CD4-positive, alpha-beta T cell treated with Interleukin-12 subunit alpha and Interleukin-12 subunit beta, for 1 hour (primary cell): Measurements from ENCODE around the gene TNS3.
"Not testable (repeated sequence)": the region's sequence is repeated elsewhere in the genome, so short reads cannot be mapped to it uniquely, and the experiment has no call there.

Source experiments
- DNase-seq: peaks from one replicate; pipeline ENCODE4 v3.0.0-alpha.2; 2020

Gene TNS3

DNA sequence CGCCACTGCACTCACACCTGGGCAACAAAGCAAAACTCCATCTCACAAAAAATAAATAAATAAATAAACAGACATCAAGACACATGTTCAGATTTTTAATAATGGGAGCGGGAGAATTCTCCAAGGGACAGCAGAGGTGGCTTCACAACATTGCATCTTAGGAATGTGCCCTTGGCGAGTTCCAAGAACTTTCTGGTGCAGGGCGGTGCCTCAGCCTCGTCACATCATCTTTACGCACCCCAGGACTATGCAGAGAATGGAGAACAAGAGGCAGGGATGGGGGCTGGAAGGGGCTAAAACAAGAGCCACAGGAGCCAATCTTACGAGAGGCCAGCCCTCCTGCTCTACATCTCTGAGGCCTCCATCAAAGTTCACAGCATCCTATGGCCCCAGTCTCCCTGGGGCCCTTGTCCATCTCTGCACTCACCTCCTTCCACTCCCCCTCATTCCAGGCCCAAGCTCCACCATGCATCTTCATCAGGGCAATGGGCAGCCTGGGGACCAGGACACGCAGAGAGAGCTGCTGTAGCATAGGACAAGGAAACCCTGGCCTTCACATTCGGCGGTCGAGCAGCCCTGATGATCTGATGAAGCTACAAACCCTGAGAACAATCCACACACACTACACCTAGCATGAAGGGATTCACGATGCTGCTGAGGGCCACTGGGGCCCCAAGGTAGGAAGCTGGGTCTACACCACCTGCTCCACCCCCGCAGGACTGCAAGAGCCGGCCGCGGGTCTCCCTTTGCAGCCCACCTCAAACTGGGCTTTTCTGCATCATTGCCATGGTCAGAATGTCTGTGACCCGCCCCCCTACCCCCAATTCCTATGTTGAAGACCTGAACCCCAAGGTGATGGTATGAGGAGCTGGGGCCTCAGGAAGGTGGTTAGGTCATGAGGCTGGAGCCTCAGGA lies 22.3 kb downstream of the TNS3 start:
- no peak for DNase-seq

DNA sequence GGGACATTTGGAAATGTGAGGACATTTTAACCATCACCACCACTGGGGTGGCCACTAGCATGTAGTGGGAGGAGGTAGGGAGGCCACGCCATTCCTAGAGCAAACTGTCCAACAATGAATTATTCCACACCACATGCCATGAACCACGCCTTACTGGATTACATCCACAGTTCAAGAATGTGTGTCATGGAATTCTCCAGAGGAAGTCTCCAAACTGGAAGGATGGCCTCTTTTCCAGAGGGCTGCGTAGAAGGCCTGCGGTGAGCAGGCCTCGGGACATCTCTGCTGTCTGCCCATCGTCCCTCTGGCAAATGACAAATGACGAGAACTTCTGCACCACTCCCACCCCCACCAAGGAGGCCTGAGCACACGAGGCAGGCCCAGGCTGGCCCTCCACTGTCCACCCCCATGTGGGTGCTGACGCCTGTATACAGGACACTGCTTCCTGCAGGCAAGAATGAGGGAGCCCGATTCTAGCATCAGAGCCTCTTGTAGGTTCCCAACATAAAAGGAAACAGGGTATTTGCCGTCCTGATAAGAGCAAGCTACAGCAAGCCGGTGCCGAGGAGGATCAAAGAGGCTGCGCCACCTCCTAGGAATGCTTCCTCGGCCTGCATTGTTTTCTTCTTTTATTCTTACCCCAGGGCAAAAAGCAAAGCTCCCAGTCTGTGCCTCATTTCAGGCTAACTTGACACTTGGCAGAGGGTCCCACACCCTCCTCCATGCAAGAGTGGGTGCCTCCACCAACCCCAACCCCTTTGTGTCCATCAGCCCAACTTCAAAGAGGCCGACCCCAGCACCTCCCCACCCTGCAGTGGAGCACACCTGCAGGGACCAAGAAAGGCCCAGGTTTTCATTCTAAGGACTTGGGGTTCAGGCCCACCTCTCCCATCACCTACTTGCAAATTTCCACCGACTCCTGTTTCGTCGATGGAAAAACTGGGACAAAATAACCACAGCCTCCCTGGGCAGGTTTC lies 23.9 kb downstream of the TNS3 start:
- no peak for DNase-seq

DNA sequence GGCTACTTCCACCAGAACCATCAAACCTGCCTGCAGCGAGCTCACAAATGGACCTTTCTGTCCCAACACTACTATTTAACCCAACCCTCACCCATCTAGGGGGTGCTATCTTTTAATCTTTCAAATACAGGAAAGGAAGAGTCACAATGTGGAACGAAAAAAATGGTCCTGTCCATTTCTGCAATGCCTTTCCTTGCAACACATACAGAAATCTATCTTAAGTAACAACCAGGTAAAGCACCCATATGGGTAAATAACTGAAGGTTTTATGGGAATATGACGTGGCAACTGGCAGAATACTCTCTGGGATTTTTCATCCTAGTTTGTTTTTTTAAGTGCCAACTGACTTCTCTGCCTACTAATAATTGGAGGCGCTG lies 24.6 kb downstream of the TNS3 start:
- DNase-seq = no peak

DNA sequence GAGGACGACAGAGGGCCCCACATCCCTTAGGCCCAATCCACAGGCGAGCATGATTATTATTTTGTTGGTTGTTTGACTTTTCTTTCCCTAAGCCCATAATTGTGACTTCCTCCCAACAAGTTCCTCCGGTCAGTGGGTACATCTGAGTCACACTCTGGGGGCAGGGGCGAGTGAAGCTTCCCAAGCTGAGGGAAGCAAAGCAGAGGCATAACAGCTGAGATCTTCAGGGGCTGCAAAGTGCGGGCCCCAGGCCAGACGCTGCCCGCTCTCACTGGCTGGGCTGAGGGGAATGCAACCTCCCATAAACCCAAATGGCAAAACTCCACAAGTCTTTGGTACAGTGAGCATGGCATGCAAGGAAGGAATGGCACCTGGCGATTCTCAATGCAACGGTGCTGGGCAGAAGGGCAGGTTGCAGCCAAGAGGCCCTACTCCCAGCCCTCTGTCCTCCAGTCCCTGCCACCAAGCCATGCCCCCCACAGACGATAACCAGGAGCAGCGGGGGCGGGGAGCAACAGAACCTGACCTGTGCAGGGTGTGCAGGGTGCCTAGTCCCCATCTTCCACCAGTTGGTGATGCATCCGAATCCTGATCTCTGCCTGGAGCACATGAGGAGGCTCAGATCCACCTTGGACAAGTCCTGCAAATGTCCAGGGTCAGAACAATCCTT lies 25.3 kb downstream of the TNS3 start:
- DNase-seq = no peak

DNA sequence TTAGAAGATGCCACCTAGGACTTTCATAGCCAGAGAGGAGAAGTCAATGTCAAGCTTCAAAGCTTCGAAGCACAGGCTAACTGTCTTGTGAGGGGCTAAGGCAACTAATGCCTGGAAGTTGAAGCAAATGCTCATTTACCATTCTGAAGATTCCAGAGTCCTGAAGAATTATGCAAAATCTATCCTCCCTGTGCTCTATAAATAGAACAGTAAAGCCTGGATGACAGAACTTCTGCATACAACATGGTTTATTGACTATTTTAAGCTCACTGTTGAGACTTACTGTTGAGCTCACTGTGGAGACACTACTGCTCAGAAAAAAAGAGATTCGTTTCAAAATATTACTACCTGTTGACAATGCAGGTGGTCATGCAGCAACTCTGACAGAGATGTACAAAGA lies 28.6 kb downstream of the TNS3 start:
- DNase-seq = no peak

DNA sequence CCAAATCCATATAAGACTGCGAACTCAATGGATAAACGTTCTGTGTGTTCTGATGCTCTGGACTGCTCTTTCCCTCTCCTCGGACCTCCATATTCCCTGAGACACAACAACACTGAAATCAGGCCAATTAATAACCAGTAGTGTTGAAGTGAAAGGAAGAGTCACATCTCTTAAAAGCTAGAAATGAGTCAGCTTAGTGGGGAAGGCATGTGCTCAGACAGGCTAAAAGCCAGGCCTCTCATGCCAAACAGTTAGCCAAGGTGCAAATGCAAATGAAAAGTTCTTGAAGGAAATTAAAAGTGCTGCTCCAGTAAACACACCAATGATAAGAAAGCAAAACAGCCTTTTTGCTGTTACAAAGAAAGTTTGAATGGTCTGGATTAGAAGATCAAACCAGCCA lies 29.3 kb downstream of the TNS3 start:
- no peak for DNase-seq

DNA sequence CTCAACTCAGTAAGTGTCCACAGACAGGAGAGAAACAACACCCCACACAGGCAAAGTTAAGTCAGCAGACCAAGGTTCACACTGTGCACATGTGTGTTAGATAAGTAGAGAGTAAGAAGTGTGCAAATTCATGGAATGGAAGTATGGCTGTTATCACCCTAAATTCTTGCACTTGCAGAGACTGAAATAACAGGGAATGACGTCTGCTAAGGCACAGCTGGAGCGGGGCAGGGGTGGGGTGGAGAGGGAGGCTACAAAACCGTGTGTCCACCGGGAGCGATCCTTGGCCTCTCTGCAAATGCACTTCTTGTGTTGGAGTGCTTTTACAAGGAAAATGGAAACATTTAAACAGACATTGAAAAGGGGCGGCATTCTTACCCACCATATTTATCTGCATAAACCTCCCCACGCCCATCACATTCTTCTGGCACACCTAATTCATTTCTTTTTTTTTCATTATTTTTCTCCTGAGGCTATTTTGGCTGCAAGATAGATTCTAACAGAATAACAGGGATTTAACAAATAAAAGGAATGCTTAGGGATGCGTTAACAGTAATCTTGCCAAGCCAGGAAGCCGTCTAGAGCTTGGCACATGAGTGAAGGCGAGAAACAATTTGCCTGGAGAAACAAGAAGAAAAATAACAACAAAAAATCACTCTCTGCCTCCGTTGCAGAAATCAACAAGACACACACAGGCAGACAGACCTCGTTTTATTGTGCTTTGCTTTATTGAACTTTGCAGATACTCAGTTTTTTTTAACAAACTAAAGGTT lies 30.1 kb downstream of the TNS3 start:
- no peak for DNase-seq

DNA sequence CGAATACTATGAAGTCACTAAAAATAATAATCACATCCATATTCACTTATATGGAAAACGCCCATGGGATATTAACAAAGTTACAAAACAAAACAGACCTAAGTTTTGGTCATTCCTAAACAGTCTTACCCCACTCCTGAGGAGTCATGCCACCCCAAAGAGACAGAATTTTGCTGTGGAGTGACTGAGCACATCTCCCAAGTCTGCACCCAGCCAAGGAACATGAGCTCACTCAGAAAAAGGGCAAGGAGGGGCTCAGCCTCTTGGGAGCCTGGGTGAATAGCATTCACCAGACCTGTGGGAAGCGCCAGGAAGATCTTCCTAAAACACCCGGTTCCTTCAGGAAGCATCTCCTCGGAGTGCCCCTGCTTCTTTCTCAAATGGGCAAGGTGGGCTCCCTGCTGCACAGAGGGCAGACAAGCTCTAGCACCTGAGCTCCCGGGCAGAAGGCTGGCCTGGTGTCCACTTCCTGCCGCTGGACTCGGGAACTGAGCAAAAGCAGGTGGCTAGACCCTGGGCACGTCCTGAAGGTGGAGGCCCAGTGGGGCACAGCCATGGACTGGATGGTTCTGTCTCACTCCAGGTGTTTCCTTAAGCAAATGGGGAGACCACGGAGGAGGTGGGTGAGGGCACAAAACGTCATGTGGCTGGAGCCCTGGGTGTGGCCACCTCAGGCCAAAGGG lies 31.0 kb downstream of the TNS3 start:
- no peak for DNase-seq

DNA sequence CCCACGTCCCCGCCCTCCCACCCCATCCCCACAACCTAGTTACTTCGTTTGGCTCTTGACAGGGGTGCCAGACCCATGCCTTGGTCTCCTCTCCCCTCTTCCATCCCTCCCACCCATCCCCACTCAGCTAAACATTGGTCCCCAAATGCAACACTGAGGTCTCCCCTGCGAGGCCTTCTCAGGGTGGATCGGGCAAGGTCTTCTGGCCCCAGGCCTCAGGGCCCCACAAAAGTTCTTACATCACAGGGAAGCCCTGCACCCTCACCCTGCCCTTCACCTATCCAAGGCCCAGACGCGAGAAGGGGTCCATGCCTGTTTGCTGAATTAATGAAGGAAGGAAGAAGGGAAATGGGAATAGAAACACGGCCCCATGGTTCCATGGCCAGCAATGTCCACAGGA lies 32.0 kb downstream of the TNS3 start:
- no peak for DNase-seq

DNA sequence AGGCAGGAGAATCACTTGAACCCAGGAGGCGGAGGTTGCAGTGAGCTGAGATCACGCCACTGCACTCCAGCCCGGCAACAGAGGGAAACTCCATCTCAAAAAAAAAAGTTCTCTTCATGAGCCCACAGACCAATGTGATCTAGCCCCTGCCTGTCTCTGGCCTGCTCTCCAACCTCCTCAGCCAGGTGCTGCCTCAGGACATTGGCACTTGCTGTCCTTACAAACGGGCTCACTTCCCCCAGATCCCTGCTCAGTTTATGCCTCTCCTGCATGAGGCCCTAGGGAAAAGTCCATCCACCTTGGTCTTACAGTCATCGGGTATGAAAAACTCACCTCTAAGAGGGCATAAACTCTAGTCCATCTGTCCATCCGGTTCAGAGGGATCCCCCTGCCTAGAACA lies 32.5 kb downstream of the TNS3 start:
- no peak for DNase-seq

DNA sequence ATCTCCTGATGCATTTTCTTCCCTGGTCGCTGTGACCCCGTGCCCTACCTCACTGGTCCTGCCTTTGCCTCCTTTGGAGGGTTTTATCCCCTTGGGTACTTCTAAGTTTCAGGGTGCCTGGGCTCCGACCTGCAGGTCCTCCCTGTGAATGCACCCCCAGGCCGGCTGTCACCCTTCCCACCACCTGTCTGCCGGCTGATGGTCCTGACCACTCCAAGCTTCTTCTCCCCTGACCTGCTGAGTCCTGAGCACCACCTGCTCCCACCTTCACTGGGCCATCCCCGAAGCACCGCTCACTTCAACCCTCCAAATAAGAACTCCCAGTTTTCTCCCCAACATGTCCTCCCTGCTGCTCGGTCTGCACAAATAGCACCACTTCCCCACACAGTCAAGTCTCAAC lies 33.4 kb downstream of the TNS3 start:
- DNase-seq = no peak

DNA sequence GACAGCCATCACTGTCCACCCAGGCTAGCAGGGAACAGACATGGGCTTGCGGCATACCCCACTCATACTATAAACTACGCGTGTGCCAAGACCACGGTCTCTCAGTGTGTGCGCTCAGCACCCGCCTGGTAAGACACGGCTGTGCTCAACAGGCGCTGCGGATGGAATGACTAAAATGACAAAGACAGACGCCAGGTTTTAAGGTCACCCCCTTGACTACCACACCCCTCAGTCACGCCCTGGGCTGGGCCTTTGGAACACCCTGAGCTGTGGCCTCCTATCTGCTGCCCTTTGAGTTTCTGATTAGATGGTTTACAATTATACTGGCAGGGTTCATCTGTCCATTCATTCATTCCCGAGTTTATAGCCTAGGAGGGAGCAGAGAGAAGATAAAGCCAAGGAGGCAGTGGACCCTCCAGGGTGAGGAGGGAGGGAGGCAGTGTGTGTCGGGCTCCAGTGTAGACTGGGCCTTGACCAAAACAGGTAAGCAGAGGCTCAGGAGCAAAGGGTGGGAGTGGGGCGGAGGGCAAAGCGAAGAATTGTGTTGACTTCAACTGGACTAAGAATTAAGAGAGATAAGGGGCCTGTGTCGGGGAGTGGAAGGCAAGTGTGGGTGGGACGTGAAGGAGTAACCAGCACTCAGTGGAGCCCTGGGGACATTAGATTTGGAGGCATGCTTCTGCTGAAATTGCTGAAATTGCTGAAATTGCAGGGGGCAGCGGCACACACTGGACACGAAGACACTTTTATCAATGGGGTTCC lies 35.0 kb downstream of the TNS3 start:
- no peak for DNase-seq

DNA sequence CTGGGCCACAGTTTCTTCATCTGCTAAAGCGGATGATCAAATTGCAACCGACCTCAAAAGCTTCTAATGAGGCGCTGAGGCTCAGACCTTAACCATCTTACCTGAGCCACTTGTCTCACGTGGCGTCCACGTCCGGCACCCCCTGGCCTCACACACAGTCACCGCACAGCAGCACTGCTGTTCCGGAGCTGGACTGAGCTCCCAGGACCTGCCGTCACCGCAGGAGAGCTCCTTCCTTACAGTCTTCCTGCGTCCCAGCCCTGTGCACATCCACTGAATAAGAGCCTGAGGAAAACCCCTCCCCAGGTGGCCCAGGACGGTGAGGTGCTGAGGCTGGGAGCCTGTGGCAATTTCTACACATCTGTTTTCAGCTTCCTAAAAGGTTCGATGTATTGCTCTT lies 35.7 kb downstream of the TNS3 start:
- DNase-seq = no peak

DNA sequence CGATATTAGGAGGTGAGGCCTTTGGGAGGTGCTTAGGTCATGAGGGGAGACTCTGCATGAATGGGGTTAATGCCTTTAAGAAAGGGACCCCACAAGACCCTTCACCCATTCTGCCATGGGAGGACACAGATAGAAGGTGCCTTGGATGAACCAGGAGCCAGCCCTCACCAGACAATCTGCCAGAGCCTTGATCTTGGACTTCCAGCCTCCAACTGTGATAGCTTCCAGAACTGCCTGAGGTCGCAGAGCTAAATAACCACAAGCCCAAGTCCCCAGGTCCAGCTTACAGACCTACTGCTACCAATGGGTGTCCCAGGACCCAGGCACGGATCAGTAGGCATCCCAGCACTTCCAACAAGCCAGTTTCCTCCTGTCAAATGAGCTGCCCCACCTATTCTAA lies 37.5 kb downstream of the TNS3 start:
- DNase-seq = no peak

DNA sequence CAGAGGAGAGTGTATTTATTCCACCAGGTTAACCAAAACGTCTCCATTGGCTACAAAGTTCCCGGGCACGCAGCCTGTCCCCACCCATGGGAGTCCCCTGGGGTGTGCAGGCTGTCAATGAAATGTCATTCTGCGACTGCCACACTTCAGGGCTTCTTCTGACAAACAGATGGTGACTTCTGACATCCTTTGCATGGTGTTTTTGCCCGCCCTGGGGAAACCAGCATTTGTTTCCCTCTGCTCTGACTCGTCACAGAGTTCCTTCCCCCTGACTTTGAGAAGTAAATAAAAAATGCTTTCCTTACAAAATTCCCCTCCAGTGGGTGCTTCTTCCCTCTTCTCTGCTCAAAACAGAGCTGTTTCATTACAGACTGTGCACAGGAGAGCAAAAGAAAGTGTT lies 38.2 kb downstream of the TNS3 start:
- no peak for DNase-seq

DNA sequence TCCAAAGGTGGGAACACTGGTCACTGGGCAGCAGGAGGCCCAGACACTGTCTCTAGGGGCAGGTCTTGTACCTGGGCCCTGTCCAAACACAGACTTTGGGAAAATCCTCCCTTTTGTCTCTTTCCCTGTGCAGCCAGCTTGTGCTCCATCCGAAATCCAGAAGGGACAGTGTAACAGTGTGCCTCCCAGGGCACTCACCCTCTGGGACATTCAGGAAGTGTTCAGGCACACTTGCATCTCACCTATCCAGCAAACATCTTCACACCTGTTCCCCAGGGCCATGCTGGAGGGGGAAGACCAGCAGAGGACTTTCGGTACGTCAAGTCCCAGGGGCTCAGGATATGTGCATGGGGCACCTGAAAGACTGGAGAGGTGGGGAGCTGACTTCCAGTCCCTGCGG lies 38.9 kb downstream of the TNS3 start:
- no peak for DNase-seq

DNA sequence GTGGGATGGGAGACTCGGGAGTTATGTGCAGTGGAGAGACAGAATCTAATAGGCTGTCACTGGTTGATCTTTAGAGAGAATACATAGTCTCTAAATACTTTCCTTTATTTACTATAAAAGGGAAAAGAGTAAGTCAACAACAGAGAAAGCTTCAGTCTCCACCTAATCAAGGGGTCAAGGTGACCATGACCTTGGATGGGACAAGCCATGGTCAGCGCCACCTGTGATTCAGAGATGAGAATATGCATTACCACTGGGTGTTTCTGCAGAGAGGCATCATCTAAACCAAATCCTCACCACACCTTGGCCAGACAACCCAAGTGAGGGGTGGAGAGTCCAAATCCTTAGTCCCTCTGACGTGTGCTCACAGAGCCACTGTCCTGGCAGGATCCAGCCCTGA lies 39.9 kb downstream of the TNS3 start:
- DNase-seq = no peak

DNA sequence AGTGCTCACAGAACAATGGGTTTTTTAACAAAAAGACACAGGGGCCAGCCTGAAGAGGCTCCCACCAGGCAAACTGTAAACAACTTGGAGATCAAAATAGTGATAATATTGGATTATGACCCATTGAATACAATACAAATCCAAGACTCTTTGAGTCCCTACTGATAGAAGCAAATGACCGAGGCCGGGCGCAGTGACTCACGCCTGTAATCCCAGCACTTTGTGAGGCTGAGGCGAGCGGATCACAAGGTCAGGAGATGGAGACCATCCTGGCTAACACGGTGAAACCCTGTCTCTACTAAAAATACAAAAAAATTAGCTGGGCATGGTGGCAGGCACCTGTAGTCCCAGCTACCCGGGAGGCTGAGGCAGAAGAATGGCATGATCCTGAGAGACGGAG lies 40.4 kb downstream of the TNS3 start:
- not testable (repeated sequence) for DNase-seq

DNA sequence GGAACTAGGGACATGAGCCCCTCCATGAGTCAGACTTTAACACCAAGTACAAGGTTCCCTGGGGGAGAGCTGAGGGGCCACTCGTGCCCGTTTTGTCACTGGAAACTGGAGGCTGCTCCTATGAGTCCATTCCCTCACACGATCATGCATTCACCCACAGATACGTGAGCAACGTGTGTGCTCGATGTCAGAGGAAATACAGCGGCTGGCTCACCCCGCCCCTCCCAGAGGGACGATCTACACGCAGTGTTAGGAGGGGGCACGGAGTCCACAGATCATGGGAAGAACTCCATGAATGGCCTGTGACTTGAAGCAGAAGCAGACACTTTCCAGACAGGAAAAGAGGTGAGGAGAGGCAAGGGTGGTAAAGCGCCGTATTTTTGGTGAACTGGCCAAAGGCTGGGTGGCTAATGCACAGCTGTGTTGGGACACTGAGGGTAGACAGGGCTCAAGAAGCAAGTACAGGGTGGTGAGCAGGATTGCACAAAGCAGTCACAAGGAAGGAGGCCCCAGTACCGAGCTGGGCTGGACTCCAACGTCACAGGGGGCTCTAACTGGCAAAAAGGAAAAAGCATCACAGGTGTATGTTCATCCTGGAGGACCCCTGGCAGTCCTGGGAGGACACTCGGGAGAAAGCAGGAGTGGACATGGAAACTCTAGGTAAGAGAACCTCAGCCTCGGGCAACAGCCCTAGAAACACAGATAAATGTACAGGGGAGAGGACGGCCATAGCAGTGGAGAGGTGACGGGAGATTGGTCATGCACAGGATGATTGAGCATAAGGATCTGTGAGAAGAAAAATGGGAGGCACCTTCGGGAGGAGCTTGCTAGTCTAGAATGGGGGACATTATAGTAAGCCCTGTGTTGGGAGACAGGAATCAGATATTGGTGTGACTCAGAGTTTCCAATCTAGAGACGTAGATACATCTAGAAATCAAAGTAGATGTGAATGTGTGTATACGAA lies 41.2 kb downstream of the TNS3 start:
- no peak for DNase-seq

DNA sequence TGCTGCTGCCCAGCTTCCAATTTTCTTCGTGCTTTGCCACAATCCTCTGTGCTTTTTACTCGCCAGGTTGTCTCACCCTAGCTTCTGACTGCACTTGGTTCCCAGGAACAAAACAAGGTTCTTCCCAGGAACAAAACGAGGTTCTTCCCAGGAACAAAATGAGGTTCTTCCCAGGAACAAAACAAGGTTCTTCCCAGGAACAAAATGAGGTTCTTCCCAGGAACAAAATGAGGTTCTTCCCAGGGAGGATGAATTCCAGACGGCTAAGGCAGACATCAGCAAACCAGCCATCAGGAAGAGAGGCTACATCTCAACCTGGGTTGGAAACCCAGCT lies 41.9 kb downstream of the TNS3 start:
- DNase-seq = no peak
